Measurements from ENCODE around the gene HMOX2.

- TF ChIP-seq YY1 (IDR thresholded peaks at IDR 0.05; ENCODE audit: insufficient read depth, insufficient read length) (no peak), ZNF274 (IDR thresholded peaks at IDR 0.05; ENCODE audit: low read depth, low read length) (no peak), SUZ12 (IDR thresholded peaks at IDR 0.05; ENCODE audit: extremely low read depth, insufficient read depth, insufficient read length) (no peak)
These were observed 19.6 kb downstream of the HMOX2 start for GRCh38 chr16:4495766-4496165.

Data from NT2/D1 (cell line).